Tibial nerve (tissue), 4 donors: ENCODE data around the gene HAP1. TPM values are rescaled to one million over a fixed set of nuclear protein-coding genes. Genes with fewer than 3 reads are reported as not detected.
"Not testable (repeated sequence)": the region's sequence is repeated elsewhere in the genome, so short reads cannot be mapped to it uniquely, and the experiment has no call there.

Experiments used
- DNase-seq, 2 donors: peaks; one replicate each; pipeline ENCODE4 v3.0.0-alpha.2; 2019; ENCODE audit warnings: low spot score in 2 of 2
- H3K27ac ChIP-seq, 4 donors: fragments of 200-600 bp; sonication (generic) in 3 of 4; one replicate each; pipeline ENCODE4 v1.5.1; 2017 to 2019; ENCODE audit warnings: mild to moderate bottlenecking in 1 of 4
- H3K27me3 ChIP-seq, 2 donors: fragments of 200-600 bp; sonication (generic) in 1 of 2; one replicate each; pipeline versions ENCODE4 v1.5.1 to v1.6.0; 2017 to 2019
- H3K36me3 ChIP-seq, 3 donors: fragments of 200-600 bp; sonication (generic); one replicate each; pipeline ENCODE4 v1.5.1; 2018 to 2019
- H3K4me1 ChIP-seq, 4 donors: fragments of 200-600 bp; sonication (generic) in 3 of 4; one replicate each; pipeline ENCODE4 v1.5.1; 2017 to 2019
- H3K4me3 ChIP-seq, 4 donors: fragments of 200-600 bp; sonication (generic) in 3 of 4; one replicate each; pipeline ENCODE4 v1.5.1; 2017 to 2019; ENCODE audit warnings: mild to moderate bottlenecking in 1 of 4, moderate library complexity in 1 of 4
- H3K9me3 ChIP-seq, 4 donors: fragments of 200-600 bp; sonication (generic) in 3 of 4; one replicate each; pipeline ENCODE4 v1.5.1; 2017 to 2019
- EP300 ChIP-seq, 2 donors: sonication (generic); formaldehyde crosslinking; IDR thresholded peaks; one replicate each; pipeline ENCODE4 v1.6.1; 2017; ENCODE audit warnings: antibody characterized with exemption in 2 of 2, mild to moderate bottlenecking in 1 of 2
- POLR2A ChIP-seq, 2 donors: fragments of 450-650 bp; IDR thresholded peaks; one replicate each; pipeline ENCODE4 v1.6.1; 2017; ENCODE audit warnings: antibody characterized with exemption in 2 of 2, mild to moderate bottlenecking in 2 of 2, moderate library complexity in 2 of 2
- WGBS, 2 donors: methylation state at CpG; one replicate each; pipeline ENCODE4 v1.1.5; 2018; 5-methylcytosine and 5-hydroxymethylcytosine counted together
- total RNA-seq, 4 donors: library from RNA; depleted of rRNA; stranded (reverse); fragments of >200 nt; gene quantifications; one replicate each; pipeline ENCODE4 v1.1.0, GENCODE V29; 2016
- TF ChIP-seq, protein P1 (sequence below), 5 experiments: fragments of 200-600 bp in 3 of 5; fragments of 450-650 bp in 2 of 5; sonication (generic) in 3 of 5; IDR thresholded peaks; one replicate each; pipeline ENCODE4 v1.5.1; 2016 to 2019; ENCODE audit warnings: antibody characterized with exemption in 5 of 5, mild to moderate bottlenecking in 3 of 5, moderate library complexity in 2 of 5

The HAP1 gene
- total RNA-seq, 4 donors from 2014 or later: 0.98 to 1.8 TPM; not detected in 2

DNA sequence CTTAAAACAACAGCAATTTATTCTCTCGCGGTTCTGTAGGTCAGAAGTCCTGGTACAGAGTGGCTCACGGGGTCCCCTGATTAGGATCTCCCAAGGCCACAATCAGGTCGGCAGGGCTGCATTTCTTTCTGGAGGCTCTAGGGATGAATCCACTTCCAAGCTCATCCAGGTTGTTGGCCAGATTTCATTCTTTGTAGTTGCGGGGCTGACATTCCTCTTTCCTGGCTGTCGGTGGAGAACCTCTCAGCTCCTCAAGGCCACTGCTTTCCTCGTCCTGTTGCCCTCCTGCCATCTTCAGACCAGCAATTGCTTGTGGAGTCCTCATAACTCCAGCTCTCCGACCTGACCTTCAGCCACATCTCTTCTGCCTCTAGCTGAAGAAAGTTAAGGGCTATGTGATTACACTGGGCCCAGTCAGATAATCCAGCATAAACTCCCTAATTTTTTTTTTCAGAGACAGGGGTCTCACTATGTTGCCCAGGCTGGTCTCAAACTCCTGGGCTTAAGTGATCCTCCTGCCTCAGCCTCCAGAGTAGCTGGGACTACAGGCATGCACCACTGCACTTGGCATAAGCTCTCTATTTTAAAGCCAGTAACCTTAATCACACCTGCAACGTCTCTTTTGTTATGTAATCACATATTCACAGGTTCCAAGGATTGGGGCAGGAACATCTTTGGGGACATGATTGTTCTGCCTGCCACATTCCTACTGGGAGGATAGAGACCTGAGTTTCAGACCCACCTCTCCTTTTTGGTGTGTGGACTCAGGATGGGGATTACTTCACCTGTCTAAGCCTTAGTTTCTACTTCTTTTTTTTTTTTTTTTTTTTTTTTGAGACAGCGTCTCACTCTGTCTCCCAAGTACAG, 26.4 kb downstream of the HAP1 start:
- H3K36me3 ChIP-seq: no peaks in the 10 kb centered on the region
- no peak for DNase-seq
- H3K27me3 ChIP-seq: no peaks in the 10 kb centered on the region
- WGBS, 2 donors: 77 to 83% methylated on average over 10 of the region's 10 CpGs
- no peak for TF ChIP-seq POLR2A (IDR thresholded peaks at IDR 0.05)
- TF ChIP-seq, protein P1, sequence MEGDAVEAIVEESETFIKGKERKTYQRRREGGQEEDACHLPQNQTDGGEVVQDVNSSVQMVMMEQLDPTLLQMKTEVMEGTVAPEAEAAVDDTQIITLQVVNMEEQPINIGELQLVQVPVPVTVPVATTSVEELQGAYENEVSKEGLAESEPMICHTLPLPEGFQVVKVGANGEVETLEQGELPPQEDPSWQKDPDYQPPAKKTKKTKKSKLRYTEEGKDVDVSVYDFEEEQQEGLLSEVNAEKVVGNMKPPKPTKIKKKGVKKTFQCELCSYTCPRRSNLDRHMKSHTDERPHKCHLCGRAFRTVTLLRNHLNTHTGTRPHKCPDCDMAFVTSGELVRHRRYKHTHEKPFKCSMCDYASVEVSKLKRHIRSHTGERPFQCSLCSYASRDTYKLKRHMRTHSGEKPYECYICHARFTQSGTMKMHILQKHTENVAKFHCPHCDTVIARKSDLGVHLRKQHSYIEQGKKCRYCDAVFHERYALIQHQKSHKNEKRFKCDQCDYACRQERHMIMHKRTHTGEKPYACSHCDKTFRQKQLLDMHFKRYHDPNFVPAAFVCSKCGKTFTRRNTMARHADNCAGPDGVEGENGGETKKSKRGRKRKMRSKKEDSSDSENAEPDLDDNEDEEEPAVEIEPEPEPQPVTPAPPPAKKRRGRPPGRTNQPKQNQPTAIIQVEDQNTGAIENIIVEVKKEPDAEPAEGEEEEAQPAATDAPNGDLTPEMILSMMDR (IDR thresholded peaks at IDR 0.05): no peak
- no peak for TF ChIP-seq EP300 (IDR thresholded peaks at IDR 0.05)
- H3K4me3 ChIP-seq: no peak overlapping the region
- H3K9me3 ChIP-seq: no peaks in the 10 kb centered on the region
- H3K4me1 ChIP-seq: peaks cover 0 to 13% (median 0%) of the 10 kb centered on the region in 4 donors
- no peak overlapping the region for H3K27ac ChIP-seq

DNA sequence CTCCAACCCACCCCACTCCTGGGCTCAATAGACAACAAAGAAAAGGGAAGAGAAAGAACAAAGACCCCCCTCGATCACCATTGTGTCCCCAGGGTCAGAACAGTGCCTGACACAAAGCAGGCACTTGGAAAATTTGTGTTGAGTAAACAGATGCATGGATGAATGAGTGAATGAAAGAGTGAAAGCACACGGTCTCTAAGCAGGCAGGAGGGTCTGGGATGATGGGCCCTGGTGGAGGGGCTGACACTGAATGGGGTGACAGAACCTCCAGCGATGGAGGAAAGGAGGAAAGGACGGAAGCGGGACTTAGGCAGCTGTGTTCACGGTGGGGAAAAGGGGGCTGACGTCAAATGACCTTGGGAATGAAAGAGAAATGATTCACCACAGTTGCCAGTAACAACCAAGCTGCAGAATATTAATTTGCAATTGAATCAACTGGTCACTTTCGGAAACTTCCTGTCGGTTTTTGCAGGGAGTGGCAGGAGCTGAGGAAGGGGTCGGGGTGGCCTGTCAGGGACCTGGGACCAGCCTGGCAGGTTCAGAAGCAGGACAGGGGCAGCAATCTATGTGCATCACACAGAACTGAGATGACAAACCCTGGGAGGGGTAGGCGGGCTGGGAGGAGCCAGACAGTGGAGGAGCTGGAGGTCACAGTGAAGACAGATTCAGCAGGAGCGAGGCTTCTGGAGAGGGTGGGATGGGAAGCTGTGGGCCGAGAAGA, 29.0 kb downstream of the HAP1 start:
- peaks cover 0 to 13% (median 0%) of the 10 kb centered on the region in 4 donors for H3K4me1 ChIP-seq
- no peak for TF ChIP-seq POLR2A (IDR thresholded peaks at IDR 0.05)
- no peaks in the 10 kb centered on the region for H3K27me3 ChIP-seq
- no peaks in the 10 kb centered on the region for H3K36me3 ChIP-seq
- WGBS, 2 donors: 32 to 36% methylated on average over 13 of the region's 13 CpGs
- H3K4me3 ChIP-seq: no peak overlapping the region
- no peak for DNase-seq
- peak overlapping the region in 2 of 4 donors; percentile 38 to 83 for H3K27ac ChIP-seq
- no peaks in the 10 kb centered on the region for H3K9me3 ChIP-seq

DNA sequence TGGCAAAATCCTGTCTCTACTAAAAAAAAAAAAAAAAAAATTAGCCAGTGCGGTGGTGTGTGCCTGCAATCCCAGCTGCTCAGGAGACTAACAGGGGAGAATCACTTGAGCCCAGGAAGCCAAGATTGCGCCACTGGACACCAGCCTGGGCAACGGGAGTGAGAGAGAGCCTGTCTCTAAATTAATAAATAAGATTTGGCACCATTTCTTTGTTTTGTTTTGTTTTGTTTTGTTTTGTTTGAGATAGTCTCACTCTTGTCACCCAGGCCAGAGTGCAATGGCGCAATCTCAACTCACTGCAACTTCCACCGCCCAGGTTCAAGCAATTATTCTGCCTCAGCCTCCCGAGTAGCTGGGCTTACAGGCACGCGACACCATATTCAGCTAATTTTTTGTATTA, 31.7 kb downstream of the HAP1 start:
- 88 to 92% methylated on average over 8 of the region's 8 CpGs for WGBS, 2 donors
- DNase-seq: no peak
- TF ChIP-seq, protein P1 (IDR thresholded peaks at IDR 0.05): no peak
- no peak for TF ChIP-seq POLR2A (IDR thresholded peaks at IDR 0.05)

DNA sequence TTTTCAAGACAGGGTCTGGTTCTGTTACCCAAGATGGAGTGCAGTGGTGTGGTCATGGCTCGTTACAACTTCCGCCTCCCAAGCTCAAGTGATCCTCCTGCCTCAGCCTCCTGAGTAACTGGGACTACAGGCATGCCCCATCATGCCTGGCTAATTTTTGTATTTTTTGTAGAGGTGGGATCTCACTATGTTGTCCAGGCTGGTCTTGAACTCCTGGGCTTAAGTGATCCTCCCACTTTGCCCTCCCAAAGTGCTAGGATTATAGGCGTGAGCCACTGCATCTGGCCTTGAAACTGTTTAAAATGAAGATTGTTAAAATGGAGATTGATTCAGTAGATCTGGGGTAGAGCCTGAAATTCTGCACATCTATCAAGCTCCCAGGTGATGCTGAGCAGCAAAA, 33.6 kb downstream of the HAP1 start:
- not testable (repeated sequence) for H3K4me3 ChIP-seq, H3K9me3 ChIP-seq, H3K36me3 ChIP-seq, DNase-seq, H3K27me3 ChIP-seq, H3K27ac ChIP-seq
- WGBS, 2 donors: 82 to 84% methylated on average over 3 of the region's 3 CpGs
- H3K4me1 ChIP-seq: peaks cover 0 to 31% (median 15%) of the 10 kb centered on the region in 4 donors

More for the DNA sequence above, 31.7 kb downstream of the HAP1 start:
- Histone ChIP-seq H3K27me3 (no peaks in the 10 kb centered on the region), H3K4me1 (peaks cover 0 to 13% (median 1%) of the 10 kb centered on the region in 4 donors), H3K4me3 (no peak overlapping the region), H3K9me3 (no peaks in the 10 kb centered on the region), H3K36me3 (no peaks in the 10 kb centered on the region), H3K27ac (no peak overlapping the region)

DNA sequence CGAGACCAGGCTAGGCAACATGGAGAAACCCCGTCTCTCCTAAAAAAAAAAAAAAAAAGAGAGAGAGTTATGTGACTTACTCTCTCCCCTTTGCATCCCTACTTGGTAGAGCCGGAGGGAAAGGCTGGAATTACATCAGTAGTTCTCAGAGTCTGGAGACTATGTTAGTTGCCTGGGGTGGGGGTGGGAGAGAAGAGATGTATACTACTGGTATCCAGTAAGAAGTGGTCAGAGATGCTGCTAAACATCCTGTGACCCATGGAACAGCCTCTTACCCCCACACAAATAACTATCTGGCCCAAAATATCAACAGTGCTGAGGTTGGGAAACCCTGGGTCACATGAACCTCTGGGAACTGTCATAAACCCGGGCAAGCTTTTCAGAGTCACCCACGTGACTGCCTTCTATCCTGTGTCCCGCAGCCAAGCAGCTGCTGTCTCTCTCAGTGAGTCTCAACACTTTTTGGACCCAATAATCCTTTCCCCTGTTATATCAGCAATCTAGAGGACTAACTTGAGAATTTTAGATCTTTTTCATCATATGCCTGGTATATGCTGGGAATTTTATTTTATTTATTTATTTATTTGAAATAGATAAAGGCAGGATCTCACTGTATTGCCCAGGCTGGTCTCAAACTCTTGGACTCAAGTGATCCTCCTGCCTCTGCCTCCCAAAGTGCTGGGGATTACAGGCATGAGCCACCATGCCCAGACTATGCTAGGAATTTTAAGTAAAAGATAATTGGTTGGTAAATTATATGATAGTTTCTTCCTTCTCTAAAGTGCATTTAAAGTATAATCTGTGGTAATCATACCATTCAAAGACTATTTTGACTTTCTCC, 37.1 kb downstream of the HAP1 start:
- peaks cover 0 to 33% (median 17%) of the 10 kb centered on the region in 4 donors for H3K4me1 ChIP-seq
- DNase-seq: peak; percentile 54 to 87

More for the DNA sequence above, 37.1 kb downstream of the HAP1 start:
- Histone ChIP-seq H3K36me3 (peaks cover 4 to 33% (median 16%) of the 10 kb centered on the region in 3 donors), H3K4me3 (no peak overlapping the region), H3K27me3 (no peaks in the 10 kb centered on the region), H3K9me3 (no peaks in the 10 kb centered on the region), H3K27ac (peak overlapping the region in 2 of 4 donors; percentile 67 to 72)
- TF ChIP-seq, protein P1 (IDR thresholded peaks at IDR 0.05): no peak
- TF ChIP-seq EP300 (IDR thresholded peaks at IDR 0.05) (peak; percentile 60 to 75), POLR2A (IDR thresholded peaks at IDR 0.05) (peak in 1 of 2 donors; percentile 17)
- 26 to 36% methylated on average over 6 of the region's 6 CpGs for WGBS, 2 donors
